ENCODE measurements around the gene CHD6. TPM values are rescaled to one million over a fixed set of nuclear protein-coding genes. Genes with fewer than 3 reads are reported as not detected.

The CHD6 gene
- total and polyA plus RNA-seq, 8 donors = 9.8 to 32.6 (median 19.5) TPM

DNA sequence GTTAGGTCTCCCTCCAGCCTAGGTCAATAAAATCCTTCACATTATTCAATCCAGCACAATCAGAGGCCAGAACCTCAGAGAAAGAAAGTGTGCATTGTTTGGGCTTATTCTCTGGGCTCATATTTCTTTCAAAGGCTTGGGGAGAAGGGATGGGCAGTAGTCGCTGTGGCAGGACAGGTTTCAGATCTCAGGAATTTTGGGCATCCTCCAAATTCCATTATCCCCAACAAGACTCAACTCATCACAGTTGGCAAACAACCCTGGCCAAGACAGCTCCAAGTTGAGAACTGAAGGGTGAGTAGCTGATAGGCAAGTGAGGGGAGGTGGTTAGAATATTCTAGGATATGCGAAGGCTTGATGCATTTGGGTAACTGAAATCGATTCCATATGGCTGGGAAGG is 27.2 kb upstream of the CHD6 start:
- no peaks in the 10 kb centered on the region for H3K27me3 ChIP-seq
- H3K27ac ChIP-seq = no peak overlapping the region
- TF ChIP-seq CTCF (IDR thresholded peaks at IDR 0.05) = no peak
- FAIRE-seq (no peak), ATAC-seq (no peak), DNase-seq (no peak)
- H3K36me3 ChIP-seq = no peaks in the 10 kb centered on the region
- H3K9me3 ChIP-seq = no peaks in the 10 kb centered on the region
- intact Hi-C loops (cut with DNase I) = no loop called here
- H3K4me3 ChIP-seq = no peak overlapping the region
- peaks cover 0 to 12% (median 0%) of the 10 kb centered on the region in 3 donors for H3K4me1 ChIP-seq
- WGBS, 2 donors = 80 to 83% methylated on average over 3 of the region's 3 CpGs

GRCh38 chr20:41643504-41643938 is 25.3 kb upstream of the CHD6 start:
- no peak overlapping the region for H3K27ac ChIP-seq
- no peak overlapping the region for H3K4me3 ChIP-seq
- intact Hi-C loops (cut with DNase I) = no loop called here
- FAIRE-seq = no peak
- H3K4me1 ChIP-seq = peaks cover 0 to 4% (median 0%) of the 10 kb centered on the region in 3 donors
- no peak for TF ChIP-seq CTCF (IDR thresholded peaks at IDR 0.05)
- no peaks in the 10 kb centered on the region for H3K9me3 ChIP-seq
- peak in 3 of 6 donors; percentile 27 to 34 (median 34) for DNase-seq
- H3K27me3 ChIP-seq = no peaks in the 10 kb centered on the region
- H3K36me3 ChIP-seq = no peaks in the 10 kb centered on the region
- ATAC-seq = peak; percentile 87 to 94 (median 88)
- 2 to 7% methylated on average over 3 of the region's 3 CpGs for WGBS, 2 donors

- no peaks in the 10 kb centered on the region for H3K9me3 ChIP-seq
- intact Hi-C loops (cut with DNase I) = no loop called here
- ATAC-seq = no peak
- 60 to 76% methylated on average over 2 of the region's 2 CpGs for WGBS, 2 donors
- no peak for FAIRE-seq
- H3K27me3 ChIP-seq = no peaks in the 10 kb centered on the region
- H3K36me3 ChIP-seq = no peaks in the 10 kb centered on the region
- no peak overlapping the region for H3K4me3 ChIP-seq
- no peak for DNase-seq
- TF ChIP-seq CTCF (IDR thresholded peaks at IDR 0.05) = no peak
- H3K27ac ChIP-seq = no peak overlapping the region
- H3K4me1 ChIP-seq = peaks cover 0 to 4% (median 0%) of the 10 kb centered on the region in 3 donors
These were observed 21.5 kb upstream of the CHD6 start for GRCh38 chr20:41639630-41640029.

GRCh38 chr20:41638456-41638855 is 20.3 kb upstream of the CHD6 start:
- H3K27ac ChIP-seq = no peak overlapping the region
- FAIRE-seq = no peak
- no peak for TF ChIP-seq CTCF (IDR thresholded peaks at IDR 0.05)
- intact Hi-C loops (cut with DNase I) = no loop called here
- no peak overlapping the region for H3K4me3 ChIP-seq
- no peak for DNase-seq
- no peaks in the 10 kb centered on the region for H3K27me3 ChIP-seq
- ATAC-seq = no peak
- 86 to 93% methylated on average over 1 of the region's 1 CpG for WGBS, 2 donors
- H3K4me1 ChIP-seq = no peaks in the 10 kb centered on the region
- no peaks in the 10 kb centered on the region for H3K9me3 ChIP-seq
- no peaks in the 10 kb centered on the region for H3K36me3 ChIP-seq

DNA sequence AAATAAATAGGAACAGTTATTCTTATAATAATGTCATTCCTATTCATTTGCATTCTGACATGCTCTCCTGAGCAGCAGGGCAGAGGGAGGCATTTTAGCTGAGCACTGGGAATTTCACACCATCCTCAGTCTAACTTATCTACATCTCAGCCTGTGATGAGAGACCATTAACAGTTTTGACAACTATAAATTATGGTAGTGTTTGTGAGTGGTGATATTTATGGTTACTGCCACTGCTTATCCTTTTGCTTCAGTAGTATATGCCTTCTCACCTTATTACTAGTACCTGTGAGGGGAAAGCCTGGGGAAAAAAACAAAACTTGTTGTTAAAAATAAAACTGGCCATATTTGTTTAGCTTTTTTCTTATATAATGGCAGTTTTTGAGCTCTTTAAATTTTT is 17.0 kb upstream of the CHD6 start:
- no peak overlapping the region for H3K27ac ChIP-seq
- intact Hi-C loops (cut with DNase I) = no loop called here
- H3K36me3 ChIP-seq = no peaks in the 10 kb centered on the region
- H3K27me3 ChIP-seq = no peaks in the 10 kb centered on the region
- H3K4me3 ChIP-seq = no peak overlapping the region
- no peak for TF ChIP-seq CTCF (IDR thresholded peaks at IDR 0.05)
- ATAC-seq (no peak), FAIRE-seq (no peak), DNase-seq (no peak)
- no peaks in the 10 kb centered on the region for H3K4me1 ChIP-seq
- H3K9me3 ChIP-seq = no peaks in the 10 kb centered on the region

All from pancreas (tissue), 10 donors.